GM23248 (cell line): ENCODE data around the gene ZNF407.

ENCODE experiments used
- EZH2 ChIP-seq: fragments of 200-600 bp; sonication (generic); IDR thresholded peaks from 2 replicates; pipeline ENCODE4 v1.6.1; 2018; ENCODE audit warnings: antibody characterized with exemption, mild to moderate bottlenecking; ENCODE audit not compliant: insufficient read depth, poor library complexity, severe bottlenecking
- EZH2phosphoT487 ChIP-seq: fragments of 200-600 bp; sonication (generic); IDR thresholded peaks from 2 replicates; pipeline ENCODE4 v1.6.1; 2018; ENCODE audit warnings: antibody characterized with exemption, moderate library complexity, mild to moderate bottlenecking, low read depth; ENCODE audit not compliant: insufficient read depth

DNA sequence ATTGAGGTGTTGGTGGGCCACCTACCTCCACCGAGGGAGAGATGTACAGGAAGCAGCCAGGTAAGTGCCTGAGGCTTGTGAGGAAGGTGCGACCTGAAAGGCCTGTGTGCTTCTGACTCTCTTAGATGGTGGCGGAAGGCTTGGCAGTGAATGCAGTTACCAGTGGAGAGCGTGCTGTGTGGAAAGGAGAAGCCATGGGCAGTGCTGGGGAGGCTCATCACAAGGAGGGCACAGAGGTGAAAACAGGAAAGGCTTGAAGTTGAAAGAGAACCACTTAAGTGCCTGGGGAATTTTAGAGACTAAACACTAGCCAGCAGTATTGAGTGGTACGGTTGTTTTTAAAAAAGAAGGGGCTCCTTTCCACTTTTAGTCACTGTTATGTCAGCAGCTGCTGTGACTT, 130.9 kb downstream of the ZNF407 start:
- TF ChIP-seq EZH2 = no peak
- TF ChIP-seq EZH2phosphoT487 = no peak
